Right kidney (tissue), 1 donor: ENCODE results near the gene ZNF92.
"Not testable (repeated sequence)": the region's sequence is repeated elsewhere in the genome, so short reads cannot be mapped to it uniquely, and the experiment has no call there.

Experiments
- DNase-seq: peaks from one replicate; pipeline ENCODE4 v3.0.0-alpha.2; 2016

The ZNF92 gene

DNA sequence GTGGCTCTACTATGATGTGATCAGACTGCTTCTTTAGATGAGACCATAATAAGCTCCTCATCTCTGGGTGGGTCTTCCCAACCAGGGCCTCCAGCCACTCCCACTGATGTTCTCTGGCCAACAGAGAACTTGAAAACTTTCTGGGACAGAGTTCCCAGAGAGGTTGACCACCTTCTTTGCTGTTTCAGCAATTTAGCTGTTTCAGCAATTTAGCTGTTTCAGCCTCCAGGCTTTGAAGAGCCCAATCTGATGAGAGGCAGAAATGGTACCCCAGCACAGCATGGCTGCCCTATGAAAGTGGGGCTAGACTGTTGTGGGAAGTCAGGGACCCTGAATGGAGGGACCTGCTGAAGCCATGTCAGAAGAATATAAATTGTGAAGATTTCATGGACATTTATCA, 49.0 kb downstream of the ZNF92 start:
- no peak for DNase-seq

GRCh38 chr7:65423286-65423685, 49.6 kb downstream of the ZNF92 start:
- not testable (repeated sequence) for DNase-seq

DNA sequence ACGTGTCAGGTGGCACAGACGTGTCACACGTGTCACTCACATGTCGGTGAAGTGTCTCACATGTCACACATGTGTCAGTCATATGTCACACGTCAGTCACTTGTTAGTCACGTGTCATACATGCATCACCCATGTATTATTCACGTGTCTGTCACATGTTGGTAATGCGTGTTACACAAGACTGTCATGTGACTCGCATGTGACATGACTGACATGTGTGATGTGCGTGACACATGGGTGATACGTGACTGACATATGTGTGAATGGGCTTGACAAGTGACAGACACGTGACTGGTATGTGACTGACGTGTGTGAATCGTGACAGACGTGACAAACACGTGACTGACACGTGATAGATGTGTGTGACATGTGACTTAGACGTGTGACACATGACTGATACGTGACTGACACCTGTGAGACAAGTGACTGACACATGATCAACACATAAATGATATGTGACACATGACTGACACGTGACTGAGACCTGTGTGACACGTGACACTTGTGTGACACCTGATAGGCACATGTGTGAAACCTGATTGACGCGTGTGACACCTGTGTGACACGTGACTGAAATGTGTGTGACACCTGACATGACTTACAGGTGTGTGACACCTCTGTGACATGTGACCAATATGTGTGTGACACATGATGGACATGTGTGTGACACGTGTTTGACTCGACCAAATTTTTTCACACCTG, 56.1 kb downstream of the ZNF92 start:
- DNase-seq: no peak

- DNase-seq: no peak
Measured at GRCh38 chr7:65430344-65431186, 56.9 kb downstream of the ZNF92 start.

DNA sequence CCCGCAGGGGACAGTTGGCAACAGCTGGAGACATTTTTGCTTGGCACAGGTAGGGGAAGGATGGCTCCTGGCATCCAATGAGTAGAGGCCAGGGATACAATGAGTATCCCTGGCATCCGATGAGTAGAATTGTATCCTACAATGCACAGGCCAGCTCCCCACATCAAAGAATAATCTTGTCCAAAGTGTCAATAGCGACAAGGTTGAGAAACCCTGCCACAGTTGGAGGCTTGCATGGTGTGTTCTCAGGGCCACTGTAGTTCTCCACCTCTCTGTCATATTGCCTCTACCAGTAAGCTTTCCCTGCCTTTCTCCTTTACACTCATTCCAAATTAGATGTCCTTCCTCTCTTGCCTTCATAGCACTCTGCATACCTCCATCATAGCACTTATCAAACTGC, 60.7 kb downstream of the ZNF92 start:
- no peak for DNase-seq

DNA sequence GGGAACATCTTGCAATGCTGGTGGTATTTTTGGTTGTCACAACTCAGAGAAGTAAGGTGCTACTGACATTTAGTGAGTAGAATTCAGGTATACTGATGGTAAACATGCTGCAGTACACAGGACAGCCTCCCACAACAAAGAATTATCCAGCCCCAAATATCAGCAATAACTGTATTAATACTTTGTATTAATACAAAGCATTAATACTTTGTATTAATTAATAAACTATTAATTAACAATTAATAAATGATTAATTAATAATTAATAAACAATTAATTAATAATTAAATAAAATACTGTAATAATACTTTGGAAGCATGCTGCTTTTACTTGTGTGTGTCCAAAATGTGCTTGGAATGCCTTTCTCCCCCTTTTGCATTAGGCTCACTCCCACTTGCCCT, 62.5 kb downstream of the ZNF92 start:
- no peak for DNase-seq

- DNase-seq: no peak
Measured at GRCh38 chr7:65438598-65438997, 64.9 kb downstream of the ZNF92 start.

- DNase-seq: no peak
Measured at GRCh38 chr7:65441010-65441409, 67.4 kb downstream of the ZNF92 start.

DNA sequence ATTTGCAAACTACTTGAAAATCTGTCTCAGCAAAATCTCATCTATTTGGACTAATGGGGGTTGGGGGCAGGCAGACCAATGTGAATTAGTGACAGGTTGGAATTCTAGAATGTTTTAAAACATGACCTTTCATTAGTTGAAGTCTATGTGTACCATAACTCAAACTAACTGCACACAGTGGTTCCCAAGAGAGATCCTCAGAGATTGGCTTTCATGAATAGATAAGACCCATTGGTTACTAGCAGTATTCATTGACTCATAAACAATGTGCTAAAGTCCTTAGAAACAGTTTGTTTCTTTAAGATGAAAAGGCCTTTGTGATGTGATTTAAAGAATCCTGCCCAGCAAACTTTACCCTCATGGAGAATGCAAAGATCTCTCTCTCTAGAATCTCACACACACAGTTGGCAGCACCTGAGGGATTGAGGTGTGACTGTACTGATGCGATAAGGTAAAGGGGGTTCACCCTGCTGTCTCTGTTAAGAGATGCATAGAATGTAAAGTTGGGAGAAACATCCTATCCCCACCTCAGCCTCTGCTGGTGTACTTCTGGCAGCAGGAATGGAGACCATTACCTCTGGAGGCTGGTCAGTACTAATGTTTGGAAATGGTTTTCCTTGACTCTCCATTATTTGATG, 70.7 kb downstream of the ZNF92 start:
- DNase-seq: no peak

GRCh38 chr7:65444899-65445823, 71.5 kb downstream of the ZNF92 start:
- DNase-seq: no peak

GRCh38 chr7:65447041-65447440, 73.4 kb downstream of the ZNF92 start:
- DNase-seq: not testable (repeated sequence)

DNA sequence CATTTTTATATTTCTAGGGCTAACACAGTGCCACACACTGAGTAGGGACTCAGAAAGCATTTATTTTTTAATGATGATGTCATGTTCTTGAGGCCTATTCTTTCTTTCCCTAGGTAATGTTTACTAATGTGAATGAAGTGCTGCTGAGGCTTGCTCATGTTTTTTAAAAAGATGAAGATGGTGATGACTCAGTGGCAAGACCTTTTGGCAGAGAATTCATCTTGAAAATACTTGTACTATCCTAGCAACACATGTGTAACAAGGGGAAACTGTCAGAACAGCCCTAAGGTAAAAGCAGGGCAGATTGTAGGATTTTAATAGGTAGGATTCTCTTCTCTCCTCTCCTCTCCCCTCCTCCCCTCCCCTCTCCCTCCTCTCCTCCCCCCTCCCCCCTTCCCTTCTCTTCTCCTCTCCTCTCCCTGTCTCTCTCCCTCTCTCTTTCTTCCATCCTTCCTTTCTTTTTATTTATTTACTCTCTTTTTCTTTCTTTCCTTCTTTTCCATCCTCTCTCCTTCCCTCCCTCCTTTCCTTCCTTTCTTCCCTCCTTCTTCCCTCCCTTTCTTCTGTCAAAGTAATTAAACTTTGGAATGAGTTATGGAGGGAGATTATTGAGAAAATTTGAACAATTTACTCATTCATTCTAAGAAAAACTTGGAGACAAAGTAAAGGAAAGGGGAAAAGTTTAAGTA, 75.3 kb downstream of the ZNF92 start:
- DNase-seq: no peak

- no peak for DNase-seq
Measured at GRCh38 chr7:65449505-65449852, 75.8 kb downstream of the ZNF92 start.
